PC-9 (cell line): ENCODE data around the gene CELF1.

Experiments
- EZH2 ChIP-seq: fragments of 200-600 bp; sonication (generic); IDR thresholded peaks from 2 replicates; pipeline ENCODE4 v1.8.0; 2017; ENCODE audit warnings: antibody characterized with exemption, low read depth
- TF ChIP-seq, protein P1 (sequence below): fragments of 200-600 bp; sonication (generic); conservative IDR thresholded peaks from 2 replicates; pipeline ENCODE4 v1.6.1; 2017; ENCODE audit warnings: mixed run types, antibody characterized with exemption, mild to moderate bottlenecking, moderate library complexity

DNA sequence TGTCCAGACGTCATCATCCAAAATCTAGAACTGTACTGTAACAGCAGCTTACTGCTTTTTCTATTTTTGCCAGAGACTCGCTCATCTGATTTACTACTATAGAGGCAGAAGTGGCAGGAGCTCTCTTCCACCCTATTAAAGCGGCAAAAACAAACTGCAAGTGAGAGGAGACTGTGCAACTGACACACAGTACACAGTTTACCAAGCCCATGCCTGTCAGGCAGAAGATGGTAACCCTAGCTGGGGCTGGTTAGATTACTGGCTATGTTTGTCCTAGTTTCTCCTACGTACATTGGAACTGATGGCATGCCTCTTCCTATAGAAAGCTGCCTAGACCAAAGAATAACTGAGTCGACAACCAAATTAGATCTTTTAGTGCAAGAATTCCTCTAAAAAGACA, 51.8 kb downstream of the CELF1 start:
- TF ChIP-seq, protein P1, sequence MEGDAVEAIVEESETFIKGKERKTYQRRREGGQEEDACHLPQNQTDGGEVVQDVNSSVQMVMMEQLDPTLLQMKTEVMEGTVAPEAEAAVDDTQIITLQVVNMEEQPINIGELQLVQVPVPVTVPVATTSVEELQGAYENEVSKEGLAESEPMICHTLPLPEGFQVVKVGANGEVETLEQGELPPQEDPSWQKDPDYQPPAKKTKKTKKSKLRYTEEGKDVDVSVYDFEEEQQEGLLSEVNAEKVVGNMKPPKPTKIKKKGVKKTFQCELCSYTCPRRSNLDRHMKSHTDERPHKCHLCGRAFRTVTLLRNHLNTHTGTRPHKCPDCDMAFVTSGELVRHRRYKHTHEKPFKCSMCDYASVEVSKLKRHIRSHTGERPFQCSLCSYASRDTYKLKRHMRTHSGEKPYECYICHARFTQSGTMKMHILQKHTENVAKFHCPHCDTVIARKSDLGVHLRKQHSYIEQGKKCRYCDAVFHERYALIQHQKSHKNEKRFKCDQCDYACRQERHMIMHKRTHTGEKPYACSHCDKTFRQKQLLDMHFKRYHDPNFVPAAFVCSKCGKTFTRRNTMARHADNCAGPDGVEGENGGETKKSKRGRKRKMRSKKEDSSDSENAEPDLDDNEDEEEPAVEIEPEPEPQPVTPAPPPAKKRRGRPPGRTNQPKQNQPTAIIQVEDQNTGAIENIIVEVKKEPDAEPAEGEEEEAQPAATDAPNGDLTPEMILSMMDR: no peak
- TF ChIP-seq EZH2: no peak
